SK-N-SH treated with all-trans-retinoic acid at 6 μM for 48 hours (cell line): ENCODE results near the gene UBL3.

Source experiments
- BACH2 ChIP-seq: fragments of 250-450 bp; sonication (Bioruptor Pico); IDR thresholded peaks from 2 replicates; pipeline ENCODE4 v1.9.0; 2021; ENCODE audit warnings: mild to moderate bottlenecking, borderline replicate concordance
- GLIS3 ChIP-seq: fragments of 250-450 bp; sonication (Bioruptor Pico); IDR thresholded peaks from 2 replicates; pipeline ENCODE4 v1.5.0; 2020; ENCODE audit warnings: mild to moderate bottlenecking, moderate library complexity
- TF ChIP-seq, protein P1 (sequence below): fragments of 250-450 bp; sonication (Bioruptor Pico); IDR thresholded peaks from 2 replicates; pipeline ENCODE4 v1.8.0; 2020; ENCODE audit warnings: mild to moderate bottlenecking, moderate library complexity, borderline replicate concordance

DNA sequence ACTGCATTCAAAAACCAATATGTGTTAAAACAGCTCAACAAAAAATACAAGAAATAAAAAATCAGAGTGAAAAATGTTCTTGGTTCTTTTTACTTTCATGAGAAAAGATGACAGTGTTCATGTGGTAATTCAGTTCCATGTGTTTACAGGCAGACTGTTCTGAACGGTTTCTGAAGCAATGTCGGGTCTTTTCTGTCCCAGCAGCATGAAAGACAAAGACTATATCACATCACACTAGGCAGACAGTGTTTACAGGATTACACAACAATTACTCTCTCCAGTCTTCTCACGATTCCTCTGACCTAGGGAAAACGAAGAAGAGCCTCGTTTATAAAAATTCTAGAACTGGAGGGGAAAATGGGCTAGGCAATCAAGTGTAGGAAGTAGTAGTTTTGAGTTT lies 83.4 kb downstream of the UBL3 start:
- TF ChIP-seq, protein P1, sequence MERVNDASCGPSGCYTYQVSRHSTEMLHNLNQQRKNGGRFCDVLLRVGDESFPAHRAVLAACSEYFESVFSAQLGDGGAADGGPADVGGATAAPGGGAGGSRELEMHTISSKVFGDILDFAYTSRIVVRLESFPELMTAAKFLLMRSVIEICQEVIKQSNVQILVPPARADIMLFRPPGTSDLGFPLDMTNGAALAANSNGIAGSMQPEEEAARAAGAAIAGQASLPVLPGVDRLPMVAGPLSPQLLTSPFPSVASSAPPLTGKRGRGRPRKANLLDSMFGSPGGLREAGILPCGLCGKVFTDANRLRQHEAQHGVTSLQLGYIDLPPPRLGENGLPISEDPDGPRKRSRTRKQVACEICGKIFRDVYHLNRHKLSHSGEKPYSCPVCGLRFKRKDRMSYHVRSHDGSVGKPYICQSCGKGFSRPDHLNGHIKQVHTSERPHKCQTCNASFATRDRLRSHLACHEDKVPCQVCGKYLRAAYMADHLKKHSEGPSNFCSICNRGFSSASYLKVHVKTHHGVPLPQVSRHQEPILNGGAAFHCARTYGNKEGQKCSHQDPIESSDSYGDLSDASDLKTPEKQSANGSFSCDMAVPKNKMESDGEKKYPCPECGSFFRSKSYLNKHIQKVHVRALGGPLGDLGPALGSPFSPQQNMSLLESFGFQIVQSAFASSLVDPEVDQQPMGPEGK: no peak
- TF ChIP-seq GLIS3 (CRISPR knock-in tag) (no peak), BACH2 (CRISPR knock-in tag) (no peak)
